SU-DHL-6 (cell line): ENCODE results near the gene ACOX1.

Source experiments
- CTCF ChIP-seq: fragments of 200-600 bp; sonication (generic); IDR thresholded peaks from one replicate; pipeline ENCODE4 v1.5.1; 2017; ENCODE audit warnings: antibody characterized with exemption, mild to moderate bottlenecking, low read length, moderate library complexity; ENCODE audit not compliant: insufficient read depth, poor library complexity, severe bottlenecking
- EZH2phosphoT487 ChIP-seq: fragments of 200-600 bp; sonication (generic), shearing (Covaris generic); conservative IDR thresholded peaks from 2 replicates; pipeline ENCODE4 v1.6.1; 2018; ENCODE audit warnings: mild to moderate bottlenecking, antibody characterized with exemption, low read length, moderate library complexity, mixed read lengths

DNA sequence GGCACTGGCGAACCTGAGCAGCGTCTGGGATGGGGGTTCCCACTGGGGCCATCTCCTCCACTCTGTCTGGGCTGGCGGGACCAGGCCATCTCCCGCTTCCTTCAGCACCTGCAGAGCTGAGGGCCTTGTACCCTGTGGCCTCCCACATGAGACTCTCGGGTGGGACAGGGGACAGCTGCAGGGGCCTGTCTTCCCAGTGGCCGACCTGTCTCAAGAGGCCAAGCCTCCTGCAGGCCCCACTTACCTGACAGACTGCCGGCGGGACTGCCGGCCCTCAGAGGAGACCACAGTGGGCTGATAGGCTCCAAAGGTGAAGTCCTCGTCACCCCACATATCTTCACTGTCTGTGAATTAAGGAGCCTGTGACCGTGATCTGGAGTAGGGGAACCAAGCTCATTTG is 53.9 kb downstream of the ACOX1 start:
- TF ChIP-seq CTCF = no peak
- no peak for TF ChIP-seq EZH2phosphoT487
